IMR-90 (cell line): ENCODE measurements around the gene NCAPG2. TPM values are rescaled to one million over a fixed set of nuclear protein-coding genes. Genes with fewer than 3 reads are reported as not detected.
A peak's percentile ranks its signal among the peaks of the same experiment; 100 is the strongest.

Source experiments
- ATAC-seq: fragments of 200-7000 bp; cut with Tn5 transposase; 2 replicates; pipeline ENCODE4 v1.9.1; 2020; ENCODE audit warnings: low read depth, mild to moderate bottlenecking, moderate library complexity
- BruUV-seq: library from RNA; stranded (reverse); fragments of 400-500 nt; replicated peaks from 2 replicates; lab custom pipeline; 2021; lab: Mats Ljungman, UMichigan
- CTCF ChIA-PET: fragments of 300-600 bp; formaldehyde crosslinking; extraction: SDS; loops from one replicate; lab custom pipeline; 2021; ENCODE audit warnings: antibody characterized with exemption; lab: Yijun Ruan, JAX
- POLR2A ChIA-PET: fragments of 300-600 bp; sonication (Branson Sonifier 250); formaldehyde crosslinking; loops from one replicate; lab custom pipeline; 2022; ENCODE audit warnings: antibody characterized with exemption; ENCODE audit not compliant: unreplicated experiment; lab: Charles Lee
- DNase-seq: peaks from one replicate; pipeline ENCODE4 v3.0.0; 2013
- H2AFZ ChIP-seq: replicated peaks from 2 replicates; pipeline ENCODE3; 2013; ENCODE audit warnings: low read length, mild to moderate bottlenecking; ENCODE audit not compliant: poor library complexity
- H2AK5ac ChIP-seq: 2 replicates; pipeline ENCODE4 v1.6.1; 2013; ENCODE audit warnings: low read depth, low read length, inconsistent platforms
- H2AK9ac ChIP-seq: replicated peaks from 2 replicates; pipeline ENCODE3; 2013; ENCODE audit warnings: mild to moderate bottlenecking, low read depth, low read length, moderate library complexity; ENCODE audit not compliant: poor library complexity
- H2BK120ac ChIP-seq: 2 replicates; pipeline ENCODE4 v1.6.1; 2013; ENCODE audit warnings: low read depth, low read length, inconsistent platforms
- H2BK15ac ChIP-seq: 3 replicates; pipeline ENCODE4 v1.6.1; 2013; ENCODE audit warnings: low read depth, low read length, inconsistent platforms
- H2BK20ac ChIP-seq: 2 replicates; pipeline ENCODE4 v1.6.1; 2013; ENCODE audit warnings: low read depth, mild to moderate bottlenecking, inconsistent platforms, low read length, moderate library complexity
- H2BK5ac ChIP-seq: 2 replicates; pipeline ENCODE4 v1.6.1; 2013; ENCODE audit warnings: mild to moderate bottlenecking, low read depth, low read length, inconsistent platforms; ENCODE audit not compliant: poor library complexity, severe bottlenecking
- H3K14ac ChIP-seq: replicated peaks from 2 replicates; pipeline ENCODE4 v1.6.1; 2013; ENCODE audit warnings: low read depth, low read length, inconsistent platforms
- H3K18ac ChIP-seq: 2 replicates; pipeline ENCODE4 v1.6.1; 2013; ENCODE audit warnings: low read depth, low read length, control low read depth
- H3K23ac ChIP-seq: 2 replicates; pipeline ENCODE4 v1.6.1; 2013; ENCODE audit warnings: low read depth, low read length, inconsistent platforms
- H3K27ac ChIP-seq: 2 replicates; pipeline ENCODE4 v1.5.1; 2013; ENCODE audit warnings: mild to moderate bottlenecking, control low read depth, low read length; ENCODE audit not compliant: insufficient read depth
- H3K27me3 ChIP-seq: 2 replicates; pipeline ENCODE4 v1.6.1; 2013; ENCODE audit warnings: low read length; ENCODE audit not compliant: control insufficient read depth, insufficient read depth
- H3K36me3 ChIP-seq: 2 replicates; pipeline ENCODE4 v1.6.1; 2013; ENCODE audit warnings: low read length, mixed read lengths; ENCODE audit not compliant: control insufficient read depth, insufficient read depth
- H3K4ac ChIP-seq: 2 replicates; pipeline ENCODE4 v1.6.1; 2013; ENCODE audit warnings: low read depth, low read length, inconsistent platforms
- H3K4me1 ChIP-seq: 2 replicates; pipeline ENCODE4 v1.6.1; 2013; ENCODE audit warnings: low read length, mixed read lengths; ENCODE audit not compliant: control insufficient read depth, insufficient read depth
- H3K4me2 ChIP-seq: 2 replicates; pipeline ENCODE4 v1.6.1; 2013; ENCODE audit warnings: low read depth, mild to moderate bottlenecking, control low read depth, low read length, moderate library complexity
- H3K4me3 ChIP-seq: 2 replicates; pipeline ENCODE4 v1.5.1; 2013; ENCODE audit warnings: low read depth, mild to moderate bottlenecking, control low read depth, low read length, moderate library complexity; ENCODE audit not compliant: insufficient read depth
- H3K56ac ChIP-seq: 2 replicates; pipeline ENCODE4 v1.6.1; 2013; ENCODE audit warnings: low read length, inconsistent platforms; ENCODE audit not compliant: insufficient read depth; ENCODE audit errors: extremely low read depth
- H3K79me1 ChIP-seq, 2 experiments: 2 replicates each; pipeline ENCODE4 v1.6.1; 2013; ENCODE audit warnings: low read length in 2 of 2, inconsistent platforms in 1 of 2, low read depth in 1 of 2
- H3K9ac ChIP-seq: 2 replicates; pipeline ENCODE4 v1.6.1; 2013; ENCODE audit warnings: low read depth, low read length, control low read depth
- H3K9me1 ChIP-seq: 2 replicates; pipeline ENCODE4 v1.6.1; 2013; ENCODE audit warnings: low read length, inconsistent platforms; ENCODE audit not compliant: insufficient read depth
- H3K9me3 ChIP-seq: 2 replicates; pipeline ENCODE4 v1.6.1; 2013; ENCODE audit warnings: low read length; ENCODE audit not compliant: control insufficient read depth, insufficient read depth
- H4K20me1 ChIP-seq: 2 replicates; pipeline ENCODE4 v1.6.1; 2013; ENCODE audit warnings: low read length, inconsistent platforms; ENCODE audit not compliant: insufficient read depth
- H4K5ac ChIP-seq: 2 replicates; pipeline ENCODE4 v1.6.1; 2013; ENCODE audit warnings: mild to moderate bottlenecking, low read depth, low read length, control low read depth
- H4K8ac ChIP-seq, 2 experiments: 2 replicates each; pipeline ENCODE4 v1.6.1; 2013; ENCODE audit warnings: low read depth in 2 of 2, low read length in 2 of 2, control low read depth in 1 of 2, inconsistent platforms in 1 of 2
- H4K91ac ChIP-seq: 2 replicates; pipeline ENCODE4 v1.6.1; 2013; ENCODE audit warnings: low read depth, low read length, inconsistent platforms; ENCODE audit not compliant: insufficient read depth
- CEBPB ChIP-seq: IDR thresholded peaks from 2 replicates; pipeline ENCODE4 v1.6.1; 2012; ENCODE audit warnings: low read depth, low read length, improper control_type of control experiment
- MAFK ChIP-seq: IDR thresholded peaks from 2 replicates; pipeline ENCODE4 v1.6.1; 2012; ENCODE audit warnings: low read depth, low read length, improper control_type of control experiment
- WGBS, 2 experiments: methylation state at CpG; one replicate each; pipeline versions ENCODE4 v1.1.5 to v1.1.7; 2013; ENCODE audit warnings: missing lambda C conversion rate in 2 of 2; ENCODE audit not compliant: insufficient read length in 1 of 2; ENCODE audit errors: extremely low coverage in 2 of 2; 5-methylcytosine and 5-hydroxymethylcytosine counted together
- dilution Hi-C: fragments of 300-500 bp; cut with HindIII; formaldehyde crosslinking; loops from one replicate; pipeline ENCODE4 v1.14.3; 2018; ENCODE audit warnings: low sequenced_read_pairs; ENCODE audit not compliant: unreplicated experiment
- in situ Hi-C: fragments of 300-500 bp; cut with MboI; formaldehyde crosslinking; loops from 3 replicates; pipeline ENCODE4 v1.14.3; 2019; ENCODE audit warnings: low sequenced_read_pairs, inconsistent platforms, mixed read lengths
- intact Hi-C: fragments of 100-400 bp; cut with micrococcal nuclease; formaldehyde crosslinking; loops from 2 replicates; pipeline ENCODE4 v1.10.0; 2022
- polyA plus RNA-seq, 3 experiments: library from polyadenylated mRNA; depleted of rRNA; stranded (reverse); fragments of >200 nt; gene quantifications; 2 replicates each; pipeline ENCODE4 v1.2.3, GENCODE V29; 2012; ENCODE audit warnings: low replicate concordance in 1 of 3
- total RNA-seq: library from RNA; depleted of rRNA; stranded (reverse); fragments of >200 nt; gene quantifications from 2 replicates; pipeline ENCODE4 v1.2.3, GENCODE V29; 2012

Gene NCAPG2
- total and polyA plus RNA-seq, 2 of the 4 experiments (the other 2 are of a cell fraction) = 25.6 to 25.8 TPM

GRCh38 chr7:158710651-158711102 lies 6.1 kb upstream of the NCAPG2 start:
- DNase-seq (peak; percentile 23), ATAC-seq (no peak)
- H3K4me2 ChIP-seq = 0 out of 2 replicates have a peak overlapping the region, but pooled peaks have one; percentile 35
- H3K4me1 ChIP-seq = peaks cover 5% of the 10 kb centered on the region; the same call in 1 of the 2 replicates
- 0 out of 2 replicates have a peak overlapping the region, but pooled peaks have one; percentile 27 for H3K18ac ChIP-seq
- peak overlapping the region; percentile 48; the same call in 1 of the 2 replicates for H4K5ac ChIP-seq
- H2BK5ac ChIP-seq = no peak overlapping the region
- H4K91ac ChIP-seq = no peak overlapping the region
- peaks cover 6% of the 10 kb centered on the region; the same call in 1 of the 2 replicates for H3K9me1 ChIP-seq
- H2AK9ac ChIP-seq = no peak overlapping the region
- in situ Hi-C loops = no loop called here
- no peaks in the 10 kb centered on the region for H3K9me3 ChIP-seq
- no peak overlapping the region for H4K8ac ChIP-seq
- no peak overlapping the region for H2AFZ ChIP-seq
- WGBS, 2 experiments = no CpG with 5 or more reads among the region's 7 CpGs
- no peak overlapping the region for H3K4ac ChIP-seq
- H2BK120ac ChIP-seq = no peak overlapping the region
- no peak overlapping the region for H2BK15ac ChIP-seq
- no peaks in the 10 kb centered on the region for H3K36me3 ChIP-seq
- H2BK20ac ChIP-seq = no peak overlapping the region
- TF ChIP-seq MAFK (no peak), CEBPB (peak; percentile 65)
- no peak overlapping the region for H3K23ac ChIP-seq
- CTCF ChIA-PET = no interaction called here
- POLR2A ChIA-PET = no interaction called here
- dilution Hi-C loops = no loop called here
- intact Hi-C loops = no loop called here
- BruUV-seq = no TSS peak
- H3K27me3 ChIP-seq = no peaks in the 10 kb centered on the region
- H3K14ac ChIP-seq = no peak overlapping the region
- peaks cover 0 to 7% of the 10 kb centered on the region in 2 experiments; a peak in 2 of 4 replicates for H3K79me1 ChIP-seq
- H3K9ac ChIP-seq = no peak overlapping the region
- H3K56ac ChIP-seq = no peak overlapping the region
- H3K27ac ChIP-seq = no peak overlapping the region
- no peak overlapping the region for H2AK5ac ChIP-seq
- H4K20me1 ChIP-seq = no peaks in the 10 kb centered on the region
- no peak overlapping the region for H3K4me3 ChIP-seq
